AG04450 (cell line): ENCODE results near the gene BMP8A. TPM values are rescaled to one million over a fixed set of nuclear protein-coding genes. Genes with fewer than 3 reads are reported as not detected.

Experiments used
- CTCF ChIA-PET: fragments of 300-600, 350-600 bp; formaldehyde crosslinking; extraction: SDS; loops from one replicate; lab custom pipeline; 2022; ENCODE audit warnings: antibody characterized with exemption, inconsistent platforms; lab: Charles Lee
- POLR2A ChIA-PET: fragments of 350-600 bp; formaldehyde crosslinking; extraction: SDS; loops from one replicate; lab custom pipeline; 2021; ENCODE audit warnings: antibody characterized with exemption, inconsistent platforms; lab: Yijun Ruan, JAX
- DNase-seq: peaks from one replicate; pipeline ENCODE4 v3.0.0-alpha.2; 2011; ENCODE audit warnings: low read depth, low spot score
- H3K27ac ChIP-seq: one replicate; pipeline ENCODE4 v1.5.1; 2012; ENCODE audit warnings: low read depth, low read length, control low read depth
- H3K27me3 ChIP-seq: one replicate; pipeline ENCODE4 v1.6.0; 2012; ENCODE audit warnings: low read length; ENCODE audit not compliant: control insufficient read depth, insufficient read depth
- H3K4me3 ChIP-seq: 2 replicates; pipeline ENCODE4 v1.5.1; 2011; ENCODE audit warnings: mild to moderate bottlenecking, low read depth, low read length, control low read depth
- H3K9me3 ChIP-seq: 2 replicates; pipeline ENCODE4 v1.5.1; 2012; ENCODE audit warnings: low read length; ENCODE audit not compliant: control insufficient read depth, insufficient read depth
- CTCF ChIP-seq: IDR thresholded peaks from 2 replicates; pipeline ENCODE4 v1.5.1; 2011; ENCODE audit warnings: low read depth, low read length, control low read depth, inconsistent platforms
- polyA plus RNA-seq: library from polyadenylated mRNA; depleted of rRNA; stranded (reverse); fragments of >200 nt; gene quantifications from 2 replicates; pipeline ENCODE4 v1.2.3, GENCODE V29; 2011

Gene BMP8A
- polyA plus RNA-seq, 1 experiment: not detected

GRCh38 chr1:39529901-39530535, 38.6 kb downstream of the BMP8A start:
- no peaks in the 10 kb centered on the region for H3K9me3 ChIP-seq
- H3K27me3 ChIP-seq: no peaks in the 10 kb centered on the region
- CTCF ChIA-PET: interaction anchor here (0.7 to 4.2 kb wide), 2 partner anchors 9 to 11 kb away, joined by 8 to 25 read pairs; no protein-coding TSS in a partner anchor
- POLR2A ChIA-PET: interaction anchor here (0.7 kb wide), 2 partner anchors 139 to 197 kb away, joined by 7 to 8 read pairs; no protein-coding TSS in a partner anchor
- DNase-seq: no peak
- no peak for TF ChIP-seq CTCF
- no peak overlapping the region for H3K4me3 ChIP-seq
- no peak overlapping the region for H3K27ac ChIP-seq

- no peak for TF ChIP-seq CTCF
- H3K4me3 ChIP-seq: no peak overlapping the region
- no peaks in the 10 kb centered on the region for H3K27me3 ChIP-seq
- H3K9me3 ChIP-seq: no peaks in the 10 kb centered on the region
- H3K27ac ChIP-seq: no peak overlapping the region
- POLR2A ChIA-PET: no interaction called here
- CTCF ChIA-PET: no interaction called here
- no peak for DNase-seq
Measured at GRCh38 chr1:39531526-39531925, 40.1 kb downstream of the BMP8A start.

GRCh38 chr1:39533442-39533841, 42.0 kb downstream of the BMP8A start:
- ChIA-PET POLR2A (no interaction called here), CTCF (no interaction called here)
- no peak for TF ChIP-seq CTCF
- Histone ChIP-seq H3K4me3 (no peak overlapping the region), H3K27me3 (no peaks in the 10 kb centered on the region), H3K9me3 (no peaks in the 10 kb centered on the region), H3K27ac (no peak overlapping the region)
- no peak for DNase-seq

GRCh38 chr1:39538531-39539251, 47.3 kb downstream of the BMP8A start:
- Histone ChIP-seq H3K9me3 (no peaks in the 10 kb centered on the region), H3K4me3 (no peak overlapping the region), H3K27ac (no peak overlapping the region), H3K27me3 (no peaks in the 10 kb centered on the region)
- ChIA-PET CTCF (interaction anchor here (0.6 to 5.0 kb wide), 77 partner anchors 9 to 683 kb away, joined by 3 to 87 read pairs (median 4); partner anchors contain the start of gene MACF1), POLR2A (no interaction called here)
- TF ChIP-seq CTCF: no peak
- DNase-seq: no peak

- ChIA-PET CTCF (interaction anchor here (0.6 to 5.0 kb wide), 77 partner anchors 8 to 684 kb away, joined by 3 to 87 read pairs (median 4); partner anchors contain the start of gene MACF1), POLR2A (no interaction called here)
- Histone ChIP-seq H3K27ac (no peak overlapping the region), H3K27me3 (no peaks in the 10 kb centered on the region), H3K9me3 (no peaks in the 10 kb centered on the region), H3K4me3 (no peak overlapping the region)
- peak; percentile 96 for TF ChIP-seq CTCF
- DNase-seq: peak; percentile 33
Measured at GRCh38 chr1:39539252-39539790, 47.9 kb downstream of the BMP8A start.
